Activated T-helper 17 cell treated with anti-CD3 and anti-CD28 coated beads, Interleukin-2, amount 50 U/mL, for 72 hours (primary cell): ENCODE results near the gene FANCC. TPM values are rescaled to one million over a fixed set of nuclear protein-coding genes. Genes with fewer than 3 reads are reported as not detected.
"Not testable (repeated sequence)": the region's sequence is repeated elsewhere in the genome, so short reads cannot be mapped to it uniquely, and the experiment has no call there.

Experiments
- ATAC-seq: fragments of 150-1000 bp; cut with Tn5 transposase; replicated peaks from 2 replicates; pipeline ENCODE4 v1.10.0; 2021; ENCODE audit warnings: mild to moderate bottlenecking, moderate library complexity
- H3K27ac Mint-ChIP-seq: one replicate; pipeline ENCODE4 v1.8.0; 2022; ENCODE audit warnings: mixed read lengths
- H3K27me3 Mint-ChIP-seq: one replicate; pipeline ENCODE4 v1.8.0; 2022; ENCODE audit warnings: mixed read lengths
- H3K36me3 Mint-ChIP-seq: one replicate; pipeline ENCODE4 v1.8.0; 2022; ENCODE audit warnings: low read depth, mild to moderate bottlenecking, mixed read lengths
- H3K4me1 Mint-ChIP-seq: one replicate; pipeline ENCODE4 v1.8.0; 2022; ENCODE audit warnings: mixed read lengths
- H3K4me3 Mint-ChIP-seq: one replicate; pipeline ENCODE4 v1.8.0; 2022; ENCODE audit warnings: mild to moderate bottlenecking, mixed read lengths
- H3K9me3 Mint-ChIP-seq: one replicate; pipeline ENCODE4 v1.8.0; 2022; ENCODE audit warnings: mixed read lengths
- total RNA-seq, 2 donors: library from RNA; stranded (reverse); gene quantifications; one replicate each; pipeline ENCODE4 v1.2.3, GENCODE V29; 2022

Gene FANCC
- total RNA-seq, 2 donors from 2014 or later: 8.8 to 13.8 TPM

DNA sequence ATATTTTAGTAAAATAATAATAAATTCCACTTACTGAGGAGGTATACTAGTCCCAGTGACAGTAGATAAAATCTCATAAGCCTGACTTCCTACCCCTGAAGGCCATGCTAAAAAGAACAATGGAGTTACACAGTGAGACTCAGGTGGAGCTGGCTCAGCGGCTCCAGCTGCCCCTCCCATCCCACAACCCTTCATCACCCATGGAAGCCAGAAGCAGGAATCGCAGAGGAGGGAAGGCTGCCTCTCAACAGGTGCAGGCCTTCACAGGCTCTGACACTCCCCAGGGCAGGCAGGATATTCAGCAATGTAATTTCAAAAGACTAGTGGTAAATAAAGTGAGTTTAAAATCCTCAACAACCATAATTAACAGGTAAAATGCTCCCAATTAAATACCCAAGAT is 67.5 kb downstream of the FANCC start:
- ATAC-seq: no peak
- no peaks in the 10 kb centered on the region for H3K4me1 Mint-ChIP-seq
- H3K27me3 Mint-ChIP-seq: no peaks in the 10 kb centered on the region
- no peak overlapping the region for H3K4me3 Mint-ChIP-seq
- H3K27ac Mint-ChIP-seq: no peak overlapping the region
- H3K36me3 Mint-ChIP-seq: peaks cover 14% of the 10 kb centered on the region
- H3K9me3 Mint-ChIP-seq: no peaks in the 10 kb centered on the region

- Mint-ChIP-seq H3K4me1 (no peaks in the 10 kb centered on the region), H3K4me3 (no peak overlapping the region), H3K9me3 (no peaks in the 10 kb centered on the region), H3K27ac (no peak overlapping the region), H3K36me3 (peaks cover 14% of the 10 kb centered on the region), H3K27me3 (no peaks in the 10 kb centered on the region)
- ATAC-seq: no peak
These were observed 71.0 kb downstream of the FANCC start for GRCh38 chr9:95246547-95246946.

DNA sequence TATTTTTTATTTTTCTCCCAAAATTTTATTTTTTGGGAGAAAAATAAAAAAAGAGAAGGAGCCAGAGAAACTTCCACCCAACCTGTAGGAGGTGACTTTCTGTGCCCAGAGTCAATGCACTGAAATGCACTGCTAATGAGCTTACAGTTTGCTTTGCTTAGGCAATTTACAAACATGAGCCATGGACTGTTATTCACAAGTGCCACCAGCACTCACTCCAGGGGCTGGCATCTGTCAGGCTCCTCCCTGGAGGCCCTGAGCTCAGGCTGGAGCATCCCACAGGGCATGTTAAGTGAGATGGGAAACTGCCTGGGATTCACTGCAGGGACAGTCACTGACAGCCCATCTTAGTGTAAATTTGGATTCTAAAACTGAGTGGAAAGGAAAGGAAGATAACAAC is 74.9 kb downstream of the FANCC start:
- Mint-ChIP-seq H3K9me3 (no peaks in the 10 kb centered on the region), H3K4me3 (no peak overlapping the region), H3K4me1 (no peaks in the 10 kb centered on the region)

GRCh38 chr9:95239071-95239470 is 78.4 kb downstream of the FANCC start:
- Mint-ChIP-seq H3K27ac (no peak overlapping the region), H3K4me3 (no peak overlapping the region), H3K36me3 (peaks cover 4% of the 10 kb centered on the region), H3K4me1 (no peaks in the 10 kb centered on the region), H3K27me3 (no peaks in the 10 kb centered on the region), H3K9me3 (no peaks in the 10 kb centered on the region)
- no peak for ATAC-seq

More for the DNA sequence above, 74.9 kb downstream of the FANCC start:
- H3K27ac Mint-ChIP-seq: no peak overlapping the region
- H3K36me3 Mint-ChIP-seq: peaks cover 14% of the 10 kb centered on the region
- no peak for ATAC-seq
- no peaks in the 10 kb centered on the region for H3K27me3 Mint-ChIP-seq

DNA sequence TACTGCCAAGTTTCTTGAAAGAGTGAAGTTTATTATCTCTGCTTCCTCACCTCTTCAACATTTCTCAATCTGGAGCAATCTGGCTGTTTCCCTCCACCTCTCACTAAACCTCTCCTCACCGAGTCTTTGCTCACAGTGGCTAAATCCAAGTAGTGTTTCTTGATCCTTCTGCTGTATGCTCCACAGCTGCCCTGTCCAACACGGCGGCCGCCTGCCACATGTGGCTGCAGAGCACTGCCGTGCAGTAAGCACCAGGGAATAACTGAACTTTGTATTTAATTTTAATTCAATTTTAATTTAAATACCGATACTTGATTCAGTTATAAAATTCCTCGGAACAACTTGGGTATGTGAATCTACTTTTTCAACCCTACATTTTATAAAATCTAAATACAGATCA is 80.2 kb downstream of the FANCC start:
- H3K27me3 Mint-ChIP-seq: no peaks in the 10 kb centered on the region
- no peaks in the 10 kb centered on the region for H3K9me3 Mint-ChIP-seq
- ATAC-seq: no peak
- no peak overlapping the region for H3K4me3 Mint-ChIP-seq
- no peaks in the 10 kb centered on the region for H3K4me1 Mint-ChIP-seq
- peaks cover 4% of the 10 kb centered on the region for H3K36me3 Mint-ChIP-seq
- no peak overlapping the region for H3K27ac Mint-ChIP-seq

- ATAC-seq: no peak
- H3K4me1 Mint-ChIP-seq: no peaks in the 10 kb centered on the region
These were observed 87.5 kb downstream of the FANCC start for GRCh38 chr9:95230046-95230445.

DNA sequence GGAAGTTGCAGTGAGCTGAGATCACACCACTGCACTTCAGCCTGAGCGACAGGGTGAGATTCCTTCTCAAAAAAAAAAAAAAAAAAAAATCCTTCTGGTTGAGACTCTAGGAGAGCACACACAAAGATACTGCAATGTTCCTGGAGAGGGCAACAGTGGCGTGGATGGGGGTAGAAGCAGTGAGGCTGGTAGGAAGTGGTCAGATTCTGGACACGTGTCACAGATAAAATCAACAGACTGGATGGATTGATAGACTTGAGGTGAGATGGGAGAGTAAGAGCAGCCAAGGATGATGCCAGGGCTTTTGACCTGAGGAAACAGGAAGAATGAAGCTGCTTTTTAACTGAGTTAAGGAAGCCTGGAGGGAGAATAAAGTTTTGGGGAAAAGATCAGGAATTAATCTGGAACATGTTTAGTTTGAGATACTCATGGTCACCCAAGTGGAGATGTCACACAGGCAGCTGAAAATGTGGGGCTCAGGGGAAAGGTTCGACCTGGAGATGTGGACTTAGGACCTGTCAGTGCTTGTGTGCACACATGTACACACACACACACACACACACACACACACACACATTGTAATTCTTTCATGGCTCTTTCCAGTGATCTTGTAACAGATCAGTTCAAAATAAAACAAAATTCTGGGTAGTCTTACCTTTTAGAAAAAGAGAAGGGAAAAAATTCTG is 88.1 kb downstream of the FANCC start:
- Mint-ChIP-seq H3K27ac (no peak overlapping the region), H3K27me3 (no peaks in the 10 kb centered on the region), H3K9me3 (no peaks in the 10 kb centered on the region), H3K36me3 (no peaks in the 10 kb centered on the region), H3K4me3 (no peak overlapping the region), H3K4me1 (no peaks in the 10 kb centered on the region)
- no peak for ATAC-seq

More at GRCh38 chr9:95230046-95230445, 87.5 kb downstream of the FANCC start:
- Mint-ChIP-seq H3K4me3 (no peak overlapping the region), H3K9me3 (no peaks in the 10 kb centered on the region), H3K27me3 (no peaks in the 10 kb centered on the region), H3K27ac (no peak overlapping the region), H3K36me3 (no peaks in the 10 kb centered on the region)

- Mint-ChIP-seq H3K9me3 (no peaks in the 10 kb centered on the region), H3K4me3 (no peak overlapping the region), H3K36me3 (no peaks in the 10 kb centered on the region), H3K27ac (no peak overlapping the region), H3K4me1 (no peaks in the 10 kb centered on the region), H3K27me3 (no peaks in the 10 kb centered on the region)
- ATAC-seq: no peak
These were observed 90.6 kb downstream of the FANCC start for GRCh38 chr9:95226921-95227320.

GRCh38 chr9:95225726-95226106 is 91.8 kb downstream of the FANCC start:
- Mint-ChIP-seq H3K36me3 (no peaks in the 10 kb centered on the region), H3K27ac (no peak overlapping the region)

DNA sequence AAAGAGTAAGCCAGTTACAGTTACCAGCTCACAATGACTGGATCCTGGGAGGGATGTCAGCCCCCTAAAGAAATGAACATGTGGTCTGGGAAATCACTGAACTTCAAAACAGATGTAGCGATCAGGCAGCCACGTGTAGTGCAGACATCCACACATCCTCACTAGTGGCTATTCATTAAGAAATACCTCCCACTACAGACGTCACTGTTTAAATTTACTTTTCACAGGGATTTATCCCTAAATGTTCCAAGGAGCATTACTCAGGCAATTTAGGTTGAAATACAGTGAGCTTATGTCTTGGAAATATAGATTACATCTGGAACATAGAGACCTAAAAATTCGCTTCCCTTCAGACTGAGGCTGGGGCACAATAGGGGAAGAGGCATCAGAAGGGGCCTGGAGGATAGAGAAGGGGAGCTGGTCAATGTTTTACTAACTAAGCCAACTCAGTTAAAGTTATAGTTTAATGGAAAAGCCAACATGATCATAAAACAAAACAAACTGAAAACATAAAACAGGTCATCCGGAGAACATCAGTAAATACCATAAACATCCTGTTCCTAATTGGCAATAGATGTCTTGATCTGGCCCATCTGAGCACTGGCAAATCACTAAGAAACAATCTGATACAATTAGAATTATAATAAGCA is 92.3 kb downstream of the FANCC start:
- Mint-ChIP-seq H3K9me3 (no peaks in the 10 kb centered on the region), H3K27me3 (no peaks in the 10 kb centered on the region), H3K4me3 (no peak overlapping the region), H3K36me3 (no peaks in the 10 kb centered on the region), H3K4me1 (no peaks in the 10 kb centered on the region), H3K27ac (no peak overlapping the region)
- no peak for ATAC-seq

More at GRCh38 chr9:95225726-95226106, 91.8 kb downstream of the FANCC start:
- no peak for ATAC-seq
- Mint-ChIP-seq H3K27me3 (no peaks in the 10 kb centered on the region), H3K9me3 (no peaks in the 10 kb centered on the region), H3K4me1 (no peaks in the 10 kb centered on the region), H3K4me3 (no peak overlapping the region)

DNA sequence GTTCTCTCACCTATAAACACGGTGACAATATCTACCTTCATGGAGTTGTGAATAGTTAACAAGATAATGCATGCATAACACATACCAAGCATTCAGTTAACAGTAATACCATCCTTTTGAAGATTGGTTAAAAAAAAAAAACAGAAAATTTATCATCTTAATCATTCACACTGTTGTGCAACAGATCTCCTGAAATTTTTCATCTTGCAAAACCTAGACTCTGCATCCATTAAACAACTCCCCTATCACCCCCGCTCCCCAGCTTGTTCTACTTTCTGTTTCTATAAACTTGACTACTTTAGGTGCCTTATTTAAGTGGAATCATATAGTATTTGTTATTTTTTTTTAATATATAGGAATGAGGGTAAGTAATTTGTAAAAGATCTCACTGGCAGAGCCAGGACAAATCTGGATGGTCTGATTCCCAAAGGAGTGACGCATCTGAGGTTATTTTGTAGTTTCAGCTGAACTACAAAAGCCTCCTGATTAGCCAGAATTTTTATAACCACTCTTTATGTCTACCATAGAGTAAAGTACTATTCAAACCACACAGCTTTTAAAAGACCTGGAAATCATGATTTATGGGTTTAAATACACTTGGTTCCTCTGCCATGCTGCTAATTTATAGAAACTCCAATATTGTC is 93.0 kb downstream of the FANCC start:
- H3K27ac Mint-ChIP-seq: no peak overlapping the region
- H3K4me1 Mint-ChIP-seq: no peaks in the 10 kb centered on the region
- no peaks in the 10 kb centered on the region for H3K9me3 Mint-ChIP-seq
- H3K4me3 Mint-ChIP-seq: no peak overlapping the region
- H3K27me3 Mint-ChIP-seq: no peaks in the 10 kb centered on the region
- no peaks in the 10 kb centered on the region for H3K36me3 Mint-ChIP-seq
- no peak for ATAC-seq

- H3K9me3 Mint-ChIP-seq, H3K27ac Mint-ChIP-seq, H3K4me3 Mint-ChIP-seq, ATAC-seq, H3K4me1 Mint-ChIP-seq, H3K27me3 Mint-ChIP-seq, H3K36me3 Mint-ChIP-seq: not testable (repeated sequence)
These were observed 97.2 kb downstream of the FANCC start for GRCh38 chr9:95220352-95220751.

GRCh38 chr9:95218773-95219172 is 98.7 kb downstream of the FANCC start:
- H3K4me3 Mint-ChIP-seq: no peak overlapping the region
- H3K4me1 Mint-ChIP-seq: no peaks in the 10 kb centered on the region
- no peak overlapping the region for H3K27ac Mint-ChIP-seq
- H3K27me3 Mint-ChIP-seq: no peaks in the 10 kb centered on the region
- no peaks in the 10 kb centered on the region for H3K36me3 Mint-ChIP-seq
- no peaks in the 10 kb centered on the region for H3K9me3 Mint-ChIP-seq
- no peak for ATAC-seq

DNA sequence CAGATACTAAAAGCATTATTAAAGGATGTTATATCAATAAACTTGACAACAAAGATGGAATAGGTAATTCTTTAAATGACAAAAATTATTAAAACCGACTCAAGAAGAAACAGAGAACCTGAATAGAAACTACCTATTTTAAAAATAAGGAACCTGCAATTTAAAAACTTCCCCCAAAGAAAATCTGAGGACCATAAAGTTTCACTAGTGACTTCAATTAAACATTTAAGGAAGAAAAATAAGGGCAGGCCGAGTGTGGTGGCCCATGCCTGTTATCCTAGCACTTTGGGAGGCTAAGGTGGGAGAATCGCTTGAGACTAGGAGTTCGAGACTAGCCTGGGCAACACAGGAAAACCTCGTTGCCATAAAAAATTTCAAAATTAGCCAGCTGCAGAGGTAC is 99.6 kb downstream of the FANCC start:
- Mint-ChIP-seq H3K4me3 (no peak overlapping the region), H3K27ac (no peak overlapping the region), H3K9me3 (no peaks in the 10 kb centered on the region), H3K27me3 (no peaks in the 10 kb centered on the region), H3K36me3 (no peaks in the 10 kb centered on the region), H3K4me1 (no peaks in the 10 kb centered on the region)
- no peak for ATAC-seq

- no peak for ATAC-seq
- H3K4me3 Mint-ChIP-seq: no peak overlapping the region
These were observed 102.1 kb downstream of the FANCC start for GRCh38 chr9:95215336-95215898.

More at GRCh38 chr9:95215336-95215898, 102.1 kb downstream of the FANCC start:
- no peaks in the 10 kb centered on the region for H3K9me3 Mint-ChIP-seq
- no peak overlapping the region for H3K27ac Mint-ChIP-seq
- no peaks in the 10 kb centered on the region for H3K36me3 Mint-ChIP-seq
- no peaks in the 10 kb centered on the region for H3K27me3 Mint-ChIP-seq
- no peaks in the 10 kb centered on the region for H3K4me1 Mint-ChIP-seq
